ENCODE data around the gene WDR47.

GRCh38 chr1:108972951-108973350 lies 69.0 kb downstream of the WDR47 start:
- TF ChIP-seq CTCF (IDR thresholded peaks at IDR 0.05) (no peak), POLR2A (IDR thresholded peaks at IDR 0.05) (no peak)
